C4-2B (cell line): ENCODE measurements around the gene ZFY.
"Not testable (repeated sequence)": the region's sequence is repeated elsewhere in the genome, so short reads cannot be mapped to it uniquely, and the experiment has no call there.

Source experiments
- H3K27ac ChIP-seq: fragments of 450-650 bp; 2 replicates; pipeline ENCODE4 v1.5.1; 2017
- ZFX ChIP-seq: fragments of 450-650 bp; IDR thresholded peaks from 2 replicates; pipeline ENCODE4 v1.6.1; 2017
- TF ChIP-seq, protein P1 (sequence below): fragments of 450-650 bp; conservative IDR thresholded peaks from 2 replicates; pipeline ENCODE4 v1.5.1; 2017; ENCODE audit warnings: mild to moderate bottlenecking

Gene ZFY

DNA sequence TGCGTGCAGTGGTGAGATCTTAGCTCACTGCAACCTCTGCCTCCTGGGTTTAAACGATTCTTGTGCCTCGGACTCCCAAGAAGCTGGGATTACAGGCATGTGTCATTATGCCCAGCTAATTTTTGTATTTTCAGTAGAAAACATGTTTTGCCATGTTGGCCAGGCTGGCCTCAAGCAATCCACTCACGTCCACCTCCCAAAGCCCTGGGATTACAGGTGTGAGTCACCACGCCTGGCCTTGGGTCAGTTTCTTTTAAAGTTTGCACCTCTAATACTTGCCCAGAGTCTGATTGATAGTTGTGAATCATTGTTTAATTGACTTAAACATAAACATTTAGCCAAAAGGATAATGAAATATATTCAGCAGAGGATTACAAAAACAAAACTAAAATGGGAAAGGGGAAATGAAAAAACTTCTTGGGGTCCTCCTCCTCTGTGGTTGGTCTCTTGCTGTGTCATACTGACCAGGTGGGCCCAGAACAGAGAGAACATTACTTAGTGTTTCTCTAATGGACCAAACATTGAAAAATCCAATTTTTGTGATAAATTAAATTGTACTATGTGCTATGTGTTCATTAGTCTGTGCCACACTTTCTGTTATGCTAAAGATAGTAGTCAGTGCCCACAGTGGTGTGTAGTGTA is 38.0 kb downstream of the ZFY start:
- no peak for TF ChIP-seq ZFX
- TF ChIP-seq, protein P1, sequence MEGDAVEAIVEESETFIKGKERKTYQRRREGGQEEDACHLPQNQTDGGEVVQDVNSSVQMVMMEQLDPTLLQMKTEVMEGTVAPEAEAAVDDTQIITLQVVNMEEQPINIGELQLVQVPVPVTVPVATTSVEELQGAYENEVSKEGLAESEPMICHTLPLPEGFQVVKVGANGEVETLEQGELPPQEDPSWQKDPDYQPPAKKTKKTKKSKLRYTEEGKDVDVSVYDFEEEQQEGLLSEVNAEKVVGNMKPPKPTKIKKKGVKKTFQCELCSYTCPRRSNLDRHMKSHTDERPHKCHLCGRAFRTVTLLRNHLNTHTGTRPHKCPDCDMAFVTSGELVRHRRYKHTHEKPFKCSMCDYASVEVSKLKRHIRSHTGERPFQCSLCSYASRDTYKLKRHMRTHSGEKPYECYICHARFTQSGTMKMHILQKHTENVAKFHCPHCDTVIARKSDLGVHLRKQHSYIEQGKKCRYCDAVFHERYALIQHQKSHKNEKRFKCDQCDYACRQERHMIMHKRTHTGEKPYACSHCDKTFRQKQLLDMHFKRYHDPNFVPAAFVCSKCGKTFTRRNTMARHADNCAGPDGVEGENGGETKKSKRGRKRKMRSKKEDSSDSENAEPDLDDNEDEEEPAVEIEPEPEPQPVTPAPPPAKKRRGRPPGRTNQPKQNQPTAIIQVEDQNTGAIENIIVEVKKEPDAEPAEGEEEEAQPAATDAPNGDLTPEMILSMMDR: no peak
- H3K27ac ChIP-seq: no peak overlapping the region

DNA sequence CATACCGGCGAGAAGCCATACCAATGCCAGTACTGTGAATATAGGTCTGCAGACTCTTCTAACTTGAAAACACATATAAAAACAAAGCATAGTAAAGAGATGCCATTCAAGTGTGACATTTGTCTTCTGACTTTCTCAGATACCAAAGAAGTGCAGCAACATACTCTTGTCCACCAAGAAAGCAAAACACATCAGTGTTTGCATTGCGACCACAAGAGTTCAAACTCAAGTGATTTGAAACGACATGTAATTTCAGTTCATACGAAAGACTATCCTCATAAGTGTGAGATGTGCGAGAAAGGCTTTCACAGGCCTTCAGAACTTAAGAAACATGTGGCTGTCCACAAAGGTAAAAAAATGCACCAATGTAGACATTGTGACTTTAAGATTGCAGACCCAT is 44.1 kb downstream of the ZFY start:
- no peak overlapping the region for H3K27ac ChIP-seq
- TF ChIP-seq, protein P1: no peak
- no peak for TF ChIP-seq ZFX

DNA sequence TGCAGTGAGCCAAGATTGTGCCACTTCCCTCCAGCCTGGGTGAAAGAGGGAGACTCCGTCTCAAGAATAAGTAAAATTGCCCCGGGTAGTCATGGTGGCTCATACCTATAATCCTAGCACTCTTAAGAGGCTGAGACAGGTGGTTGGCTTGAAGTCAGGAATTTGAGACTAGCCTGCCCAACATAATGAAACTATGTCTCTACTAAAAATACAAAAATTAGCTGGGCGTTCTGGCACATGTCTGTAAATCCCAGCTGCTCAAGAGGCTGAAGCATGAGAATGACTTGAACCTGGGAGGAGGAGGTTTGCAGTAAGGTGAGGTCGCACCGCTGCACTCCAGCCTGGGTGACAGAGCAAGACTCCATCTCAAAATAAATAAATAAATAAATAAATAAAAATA is 49.3 kb downstream of the ZFY start:
- TF ChIP-seq, protein P1: no peak
- no peak for TF ChIP-seq ZFX
- H3K27ac ChIP-seq: no peak overlapping the region

DNA sequence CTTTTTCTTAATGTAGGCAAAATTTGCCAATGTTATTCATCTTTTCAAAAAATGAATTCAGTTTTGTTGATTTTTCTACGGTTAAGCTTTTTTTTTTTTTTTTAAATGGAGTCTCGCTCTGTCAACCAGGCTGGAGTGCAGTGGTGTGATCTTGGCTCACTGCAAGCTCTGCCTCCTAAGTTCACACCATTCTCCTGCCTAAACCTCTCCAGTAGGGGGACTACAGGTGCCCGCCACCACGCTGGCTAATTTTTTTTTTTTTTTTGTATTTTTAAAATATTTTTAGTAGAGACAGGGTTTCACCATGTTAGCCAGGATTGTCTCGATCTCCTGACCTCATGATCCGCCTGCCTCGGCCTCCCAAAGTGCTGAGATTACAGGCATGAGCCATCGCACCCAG is 52.0 kb downstream of the ZFY start:
- H3K27ac ChIP-seq: not testable (repeated sequence)

DNA sequence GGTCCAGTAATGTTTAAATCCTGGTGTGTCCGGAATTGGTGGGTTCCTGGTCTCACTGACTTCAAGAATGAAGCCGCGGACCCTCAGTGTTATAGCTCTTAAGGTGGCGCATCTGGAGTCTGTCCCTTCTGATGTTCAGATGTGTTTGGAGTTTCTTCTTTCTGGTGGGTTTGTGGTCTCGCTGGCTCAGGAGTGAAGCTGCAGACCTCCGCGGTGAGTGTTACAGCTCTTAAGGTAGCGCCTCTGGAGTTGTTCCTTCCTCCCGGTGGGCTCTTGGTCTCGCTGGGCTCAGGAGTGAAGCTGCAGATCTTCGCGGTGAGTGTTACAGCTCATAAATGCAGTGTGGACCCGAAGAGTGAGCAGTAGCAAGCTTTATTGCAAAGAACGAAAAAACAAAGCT is 62.2 kb downstream of the ZFY start:
- not testable (repeated sequence) for H3K27ac ChIP-seq

DNA sequence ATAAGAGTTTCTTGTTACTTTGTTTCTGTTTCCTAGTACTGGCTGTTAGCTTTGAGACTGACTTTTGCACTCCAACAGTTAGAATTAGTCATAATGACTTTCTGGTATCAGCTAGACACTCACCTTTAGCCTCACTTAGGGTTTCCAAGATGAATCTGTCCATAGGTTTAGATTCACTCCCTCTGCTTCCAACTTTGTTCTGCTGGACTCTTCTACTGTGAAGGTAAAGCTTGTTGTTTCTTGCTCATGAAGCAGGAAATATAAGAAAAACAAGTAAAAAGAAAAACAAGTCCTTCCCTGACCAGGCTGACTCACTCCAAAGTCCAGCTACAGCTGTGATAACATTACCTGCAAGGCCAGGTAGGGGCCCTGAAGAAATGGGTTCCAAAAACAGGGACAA is 67.0 kb downstream of the ZFY start:
- TF ChIP-seq, protein P1: no peak
- no peak for TF ChIP-seq ZFX
- H3K27ac ChIP-seq: no peak overlapping the region

DNA sequence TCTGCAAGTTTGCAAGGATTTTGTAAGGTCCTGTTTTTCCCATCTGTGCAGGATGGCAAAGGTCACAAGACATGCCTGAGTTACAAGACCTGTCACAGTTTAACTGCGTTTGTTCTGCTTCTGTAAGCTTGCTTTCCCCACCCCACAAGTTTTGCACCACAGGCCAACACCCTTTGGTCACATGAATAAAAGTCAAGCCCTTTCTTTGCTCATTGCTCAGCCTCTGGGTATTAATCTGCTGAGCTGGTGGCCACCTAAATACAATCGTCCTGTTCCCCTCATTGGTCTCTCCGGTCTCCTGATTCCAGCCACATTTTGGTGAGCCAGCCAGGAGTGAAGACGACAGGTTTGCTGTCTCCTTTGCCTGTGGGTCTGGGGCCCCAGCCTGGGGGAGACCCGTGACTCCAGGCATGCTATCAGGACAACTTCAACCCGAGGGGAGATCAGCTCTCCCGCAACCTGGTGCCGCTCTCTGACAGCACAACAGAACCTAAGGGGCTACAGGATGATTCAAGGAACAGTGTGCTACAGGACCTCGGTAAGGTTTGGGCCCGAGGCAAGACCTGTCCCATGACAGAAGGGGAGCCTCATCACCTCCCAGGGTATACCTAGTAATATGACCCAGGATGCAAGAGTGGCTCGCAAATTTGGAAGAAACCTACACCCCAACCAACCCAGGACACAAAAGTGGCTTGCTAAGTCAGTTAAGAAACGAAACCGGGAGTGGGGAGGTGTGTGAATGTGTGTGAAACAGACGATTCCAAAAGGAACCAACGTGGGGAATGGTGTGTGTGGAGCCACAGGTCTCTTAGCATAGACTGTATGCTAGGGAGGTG is 67.7 kb downstream of the ZFY start:
- no peak overlapping the region for H3K27ac ChIP-seq
- TF ChIP-seq, protein P1: no peak
- no peak for TF ChIP-seq ZFX

DNA sequence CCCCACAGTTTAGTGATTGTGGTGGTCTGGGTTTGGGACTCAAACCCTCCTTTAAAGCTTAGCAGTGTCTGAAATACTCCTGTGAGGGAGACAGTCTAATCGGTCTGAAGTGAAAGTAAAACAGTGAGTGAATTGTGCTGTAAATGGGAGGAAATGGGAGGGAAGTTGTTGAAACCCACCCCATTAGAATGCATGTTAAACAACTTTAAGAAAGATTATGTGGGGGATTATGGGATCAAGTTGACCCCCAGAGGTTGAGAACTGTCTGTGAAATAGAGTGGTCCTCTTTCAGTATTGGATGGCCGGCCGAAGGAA is 68.3 kb downstream of the ZFY start:
- H3K27ac ChIP-seq: no peak overlapping the region
- no peak for TF ChIP-seq ZFX
- TF ChIP-seq, protein P1: no peak
